ENCODE data around the gene MPV17L2.
"Not testable (repeated sequence)": the region's sequence is repeated elsewhere in the genome, so short reads cannot be mapped to it uniquely, and the experiment has no call there.

The MPV17L2 gene

DNA sequence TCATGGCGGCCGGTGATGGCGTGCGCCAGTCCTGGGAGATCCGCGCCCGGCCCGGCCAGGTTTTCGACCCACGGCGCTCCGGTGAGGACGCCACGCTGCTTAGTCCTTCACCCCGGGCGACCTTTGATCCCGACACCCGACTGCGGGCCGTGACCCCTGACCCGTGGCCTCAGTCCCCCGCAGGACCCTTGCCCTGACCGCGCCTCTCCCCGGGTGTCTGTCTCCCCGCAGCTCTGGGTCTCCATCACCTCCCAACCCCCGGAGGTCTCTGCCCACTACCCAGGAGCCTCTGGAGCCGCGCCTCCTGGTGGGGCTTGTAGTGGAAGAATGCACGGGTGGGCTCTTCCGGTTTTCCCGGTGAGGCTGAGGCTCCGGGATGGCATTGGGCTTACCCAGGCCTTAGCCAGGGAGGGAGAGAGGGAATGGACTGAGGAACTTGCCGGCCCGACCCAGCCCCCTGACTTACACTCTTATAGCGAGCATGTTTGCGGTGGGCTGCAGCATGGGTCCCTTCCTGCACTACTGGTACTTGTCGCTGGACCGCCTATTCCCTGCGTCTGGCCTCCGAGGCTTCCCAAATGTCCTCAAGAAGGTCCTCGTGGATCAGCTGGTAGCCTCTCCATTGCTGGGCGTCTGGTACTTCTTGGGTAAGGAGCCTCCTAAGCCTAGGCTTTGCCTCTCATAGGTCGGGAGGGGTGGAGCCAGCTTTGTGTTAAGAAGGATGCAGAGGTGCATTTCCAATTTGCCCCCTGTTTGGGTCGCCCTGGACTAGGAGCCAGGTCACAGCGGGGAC is 566 bp downstream of the MPV17L2 start:
- no peak for DNase-seq (ENCODE audit: low read depth in 2 of 2)

DNA sequence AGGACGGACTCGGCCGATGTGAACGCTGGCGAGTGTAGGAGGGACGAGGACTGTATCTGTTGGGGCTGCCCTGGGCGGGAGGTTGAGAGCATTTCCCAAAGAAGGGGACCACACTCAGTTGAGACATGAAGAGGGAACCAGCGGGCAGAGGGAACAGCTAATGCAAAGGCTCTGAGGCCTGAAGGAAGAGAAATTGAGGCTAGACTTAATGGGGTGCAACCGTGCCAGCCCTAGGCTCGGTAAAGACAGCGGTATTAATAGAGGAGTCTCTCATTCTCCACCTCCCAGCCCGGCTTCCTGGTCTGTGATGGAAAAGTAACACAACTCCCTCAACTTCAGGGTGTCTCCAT is 1.1 kb downstream of the MPV17L2 start:
- no peak for DNase-seq (ENCODE audit: low read depth in 2 of 2)

DNA sequence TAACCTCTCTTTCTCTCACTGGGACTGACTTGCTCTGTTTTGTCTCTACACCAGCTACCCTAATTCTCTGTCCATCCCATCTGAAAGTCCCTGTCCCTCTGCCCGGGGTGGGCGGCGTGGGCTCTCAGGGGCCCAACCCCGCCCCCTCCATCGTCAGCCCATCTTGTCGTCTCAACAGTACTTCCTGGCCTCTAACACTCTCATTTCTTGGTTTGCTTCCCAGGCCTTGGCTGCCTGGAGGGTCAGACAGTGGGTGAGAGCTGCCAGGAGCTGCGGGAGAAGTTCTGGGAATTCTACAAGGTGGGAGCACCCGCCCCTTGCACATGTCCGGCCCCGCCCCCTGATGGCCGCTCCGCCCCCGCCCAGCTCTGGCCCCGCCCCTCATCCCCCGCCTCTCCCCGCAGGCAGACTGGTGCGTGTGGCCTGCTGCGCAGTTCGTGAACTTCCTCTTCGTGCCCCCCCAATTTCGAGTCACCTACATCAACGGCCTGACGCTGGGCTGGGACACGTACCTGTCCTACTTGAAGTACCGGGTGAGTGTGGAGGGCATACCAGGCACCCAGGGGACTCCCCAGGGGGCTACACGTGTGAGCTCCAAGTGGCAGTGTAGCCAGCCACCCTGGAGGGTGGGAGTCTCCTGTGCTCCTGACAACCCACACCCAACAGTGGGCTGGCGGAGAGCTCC is 1.7 kb downstream of the MPV17L2 start:
- DNase-seq (ENCODE audit: low read depth in 2 of 2) = no peak

DNA sequence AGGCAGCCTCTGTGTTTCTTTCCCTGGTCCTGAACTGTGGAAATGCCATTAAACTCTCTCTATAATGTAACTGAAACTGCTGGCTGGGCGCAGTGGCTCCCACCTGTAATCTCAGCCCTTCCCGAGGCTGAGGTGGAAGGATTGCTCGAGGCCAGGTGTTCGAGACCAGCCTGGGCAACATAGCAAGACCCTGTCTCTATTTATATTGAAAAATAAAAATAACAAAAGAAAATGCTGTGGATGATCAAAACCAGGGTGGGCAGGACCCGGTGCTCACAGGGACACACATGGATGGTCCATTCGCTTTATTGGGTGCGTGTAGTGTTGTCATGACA is 3.5 kb downstream of the MPV17L2 start:
- DNase-seq (ENCODE audit: low read depth in 2 of 2) = no peak

DNA sequence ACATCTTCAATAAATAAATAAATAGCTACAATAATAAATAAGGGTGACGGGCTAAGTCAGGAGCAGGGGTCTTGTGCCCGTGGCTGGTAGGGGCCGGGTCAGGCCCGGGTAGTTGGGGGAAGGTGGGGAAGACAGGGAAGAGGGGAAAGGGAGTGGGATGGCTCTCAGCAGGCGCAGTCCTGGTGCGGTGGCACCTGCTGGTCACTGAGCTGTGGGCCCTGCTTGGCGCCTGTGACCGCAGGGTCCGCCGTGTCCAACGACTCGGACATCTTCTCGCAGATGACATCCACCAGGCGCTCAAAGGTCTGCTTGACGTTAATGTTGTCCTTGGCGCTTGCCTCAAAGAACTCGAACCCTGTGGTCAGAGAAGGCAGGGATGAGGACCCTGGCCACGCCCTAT is 4.3 kb downstream of the MPV17L2 start:
- DNase-seq (ENCODE audit: low read depth in 2 of 2) = no peak

DNA sequence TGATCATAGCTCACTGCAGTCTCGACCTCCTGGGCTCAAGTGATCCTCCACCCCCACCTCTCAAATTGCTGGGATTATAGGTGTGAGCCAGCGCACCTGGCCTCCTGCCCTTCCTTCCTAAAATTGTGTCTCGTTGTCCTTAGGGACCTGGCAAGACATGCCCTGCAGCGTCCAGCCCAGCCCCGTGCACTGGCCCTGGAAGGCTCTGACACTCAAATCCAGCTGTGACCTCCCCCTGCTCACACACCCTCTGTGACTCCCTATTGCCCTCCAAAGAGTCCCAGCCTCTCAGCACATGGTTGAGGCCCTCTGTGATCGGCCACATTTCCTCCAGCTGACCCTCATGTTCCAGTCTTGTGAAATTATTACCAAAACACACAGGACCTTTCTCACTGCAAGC is 4.9 kb downstream of the MPV17L2 start:
- DNase-seq (ENCODE audit: low read depth in 2 of 2) = no peak

DNA sequence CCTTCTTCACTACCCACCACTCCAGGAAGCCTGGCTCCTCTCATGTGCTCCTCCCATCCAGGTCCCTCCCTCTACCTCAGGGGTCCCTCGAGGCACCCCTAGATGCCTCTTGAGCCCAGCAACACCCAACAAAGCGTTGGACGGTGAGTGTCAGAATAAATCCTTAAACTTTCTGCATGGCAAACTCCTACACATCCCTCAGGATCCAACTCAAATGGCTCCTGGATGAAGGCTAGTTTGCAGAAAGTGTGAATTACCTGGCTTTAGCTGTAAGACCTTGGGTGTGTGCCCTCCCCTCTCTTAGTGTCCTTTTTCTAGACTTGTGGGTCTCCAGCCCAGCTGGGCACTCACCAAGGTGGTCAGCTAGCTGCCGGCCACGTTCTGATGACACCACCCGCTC is 5.4 kb downstream of the MPV17L2 start:
- no peak for DNase-seq (ENCODE audit: low read depth in 2 of 2)

DNA sequence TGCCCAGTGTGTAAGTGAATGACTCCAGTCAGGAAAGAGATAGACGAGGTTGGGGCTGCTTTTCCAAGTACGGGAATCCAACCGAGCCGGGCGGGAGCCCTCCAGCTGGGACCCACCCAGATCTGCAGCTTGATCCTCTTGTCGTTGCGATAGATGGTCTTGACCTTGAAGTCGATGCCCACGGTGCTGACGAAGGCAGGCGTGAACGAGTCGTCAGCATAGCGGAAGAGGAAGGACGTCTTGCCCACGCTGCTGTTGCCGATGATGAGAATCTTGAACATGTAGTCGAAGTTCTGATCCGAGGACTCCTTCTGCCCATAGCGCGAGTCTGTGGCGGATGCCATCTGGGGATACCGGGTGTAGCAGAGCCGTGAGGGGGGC is 9.4 kb downstream of the MPV17L2 start:
- no peak for DNase-seq (ENCODE audit: low read depth in 2 of 2)

DNA sequence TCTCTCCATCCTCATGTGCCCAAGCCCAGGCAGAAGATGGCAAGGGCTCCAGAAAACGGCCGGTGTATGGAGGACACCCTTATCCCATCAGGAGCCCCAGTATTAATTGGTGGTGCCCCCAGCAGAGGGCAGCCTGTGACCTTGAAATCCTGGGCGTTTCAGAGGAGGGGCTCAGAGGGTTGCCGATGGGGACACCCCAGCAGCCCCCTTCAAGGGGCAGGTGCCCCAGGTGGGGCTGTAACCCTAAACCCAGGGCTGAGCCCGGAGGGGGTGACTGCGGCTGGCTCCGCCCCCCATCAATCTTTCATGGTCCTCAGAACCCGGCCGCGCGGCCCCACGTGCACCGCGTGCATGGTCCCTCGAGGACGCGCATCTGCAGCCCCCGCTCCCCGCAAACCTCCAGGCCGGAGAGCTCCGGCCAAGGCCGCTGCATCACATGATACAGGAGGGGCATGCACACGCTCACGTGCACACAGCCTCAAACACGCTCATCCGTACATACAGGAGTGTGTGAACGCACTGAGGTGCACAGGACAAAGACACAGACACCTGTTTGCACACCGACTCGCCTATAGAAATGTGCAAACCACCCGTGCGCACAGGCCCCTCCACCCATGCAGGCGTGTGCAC is 9.9 kb downstream of the MPV17L2 start:
- no peak for DNase-seq (ENCODE audit: low read depth in 2 of 2)

DNA sequence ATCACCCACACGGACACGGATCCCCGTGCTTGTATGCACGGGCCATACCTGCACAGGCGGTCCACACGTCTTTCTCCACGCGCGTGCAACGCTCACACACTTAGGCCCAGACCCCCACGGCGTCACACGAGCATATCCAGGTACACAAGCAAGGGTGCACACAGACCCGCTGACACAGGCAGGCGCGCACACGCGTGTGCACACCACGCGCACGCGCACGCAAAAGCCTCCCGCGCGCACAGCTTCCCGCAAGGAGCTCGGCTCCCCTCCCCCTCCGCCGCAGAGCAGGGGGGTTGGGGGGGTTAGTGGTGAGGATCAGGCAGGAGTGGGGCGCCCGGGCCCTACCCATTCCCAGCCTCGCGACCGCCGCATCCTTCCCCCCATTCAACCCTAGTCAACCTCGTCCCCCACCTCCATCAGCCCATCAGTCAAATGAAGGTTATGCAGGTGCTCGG is 10.4 kb downstream of the MPV17L2 start:
- DNase-seq (ENCODE audit: low read depth in 2 of 2) = no peak

DNA sequence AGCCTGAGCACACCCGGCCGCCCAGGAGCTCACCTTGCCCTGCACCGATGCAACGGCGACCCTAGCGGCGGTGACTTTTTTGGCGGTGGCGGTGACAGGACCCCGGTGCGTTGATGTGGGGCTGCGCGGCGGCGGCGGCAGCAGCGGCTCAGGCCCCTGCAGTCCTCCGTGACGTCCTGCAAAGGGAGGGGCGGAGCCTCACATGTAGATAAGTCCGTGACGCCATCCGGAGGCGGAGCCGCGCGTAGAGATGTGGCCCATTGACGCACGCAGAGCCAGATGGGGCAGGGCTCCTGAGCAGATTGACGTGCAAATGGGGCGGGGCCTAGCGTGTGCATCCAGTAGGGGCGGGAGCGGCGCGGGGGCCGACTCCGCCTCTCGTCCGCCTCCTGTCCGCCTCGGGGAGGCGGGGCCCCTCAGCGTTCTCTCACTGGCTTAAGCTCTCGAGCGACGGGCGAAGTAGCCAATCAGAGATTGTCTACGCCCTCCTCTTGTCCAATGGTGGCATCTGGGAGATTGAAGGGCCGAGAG is 10.9 kb downstream of the MPV17L2 start, which contains the start of gene RAB3A:
Gene RAB3A, minus strand, starts transcription at position 180 of the 531 bp plus-strand sequence. CDS start 1,302 bp downstream, outside the sequence.
- DNase-seq (ENCODE audit: low read depth in 2 of 2) = peak; percentile 94 to 98

DNA sequence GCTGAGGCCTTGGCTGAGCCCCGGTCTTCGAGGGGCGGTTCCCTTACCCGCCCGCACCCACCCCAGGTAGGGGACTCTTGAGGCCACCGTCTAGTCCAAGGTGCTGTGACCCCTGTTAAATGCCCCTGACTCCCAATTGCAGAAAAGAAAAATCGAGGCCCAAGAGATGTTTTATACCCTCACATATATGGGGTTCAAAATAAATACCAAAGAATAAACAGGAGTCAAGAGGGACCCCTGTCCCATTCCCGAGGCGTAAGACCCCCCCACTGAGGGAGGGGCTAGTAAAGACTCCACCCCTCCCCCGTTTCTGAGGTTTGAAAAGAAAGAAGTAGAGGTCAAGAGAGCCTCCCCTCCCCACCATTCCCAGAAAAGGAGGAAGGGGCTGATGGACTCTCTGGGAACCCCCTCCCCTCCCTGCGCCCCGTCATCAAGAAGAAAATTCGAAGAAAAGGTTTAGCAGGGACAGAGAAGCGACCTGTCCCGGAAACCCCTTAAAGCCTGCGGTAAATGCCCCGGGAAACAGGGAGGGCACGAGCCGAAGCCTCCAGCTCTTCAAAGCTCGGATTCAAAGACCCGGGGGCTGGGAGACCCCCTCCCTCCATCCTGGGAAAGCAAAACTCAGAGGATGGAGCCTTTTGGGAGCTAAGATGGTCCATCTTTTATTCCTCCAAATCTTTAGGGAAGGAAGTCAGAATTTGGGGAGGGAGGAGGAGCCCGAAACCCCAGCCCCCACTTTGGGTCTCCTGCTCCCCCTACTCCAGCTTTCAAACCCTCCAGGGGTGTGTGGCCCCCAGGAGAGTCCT is 11.6 kb downstream of the MPV17L2 start:
- DNase-seq (ENCODE audit: low read depth in 2 of 2) = no peak

DNA sequence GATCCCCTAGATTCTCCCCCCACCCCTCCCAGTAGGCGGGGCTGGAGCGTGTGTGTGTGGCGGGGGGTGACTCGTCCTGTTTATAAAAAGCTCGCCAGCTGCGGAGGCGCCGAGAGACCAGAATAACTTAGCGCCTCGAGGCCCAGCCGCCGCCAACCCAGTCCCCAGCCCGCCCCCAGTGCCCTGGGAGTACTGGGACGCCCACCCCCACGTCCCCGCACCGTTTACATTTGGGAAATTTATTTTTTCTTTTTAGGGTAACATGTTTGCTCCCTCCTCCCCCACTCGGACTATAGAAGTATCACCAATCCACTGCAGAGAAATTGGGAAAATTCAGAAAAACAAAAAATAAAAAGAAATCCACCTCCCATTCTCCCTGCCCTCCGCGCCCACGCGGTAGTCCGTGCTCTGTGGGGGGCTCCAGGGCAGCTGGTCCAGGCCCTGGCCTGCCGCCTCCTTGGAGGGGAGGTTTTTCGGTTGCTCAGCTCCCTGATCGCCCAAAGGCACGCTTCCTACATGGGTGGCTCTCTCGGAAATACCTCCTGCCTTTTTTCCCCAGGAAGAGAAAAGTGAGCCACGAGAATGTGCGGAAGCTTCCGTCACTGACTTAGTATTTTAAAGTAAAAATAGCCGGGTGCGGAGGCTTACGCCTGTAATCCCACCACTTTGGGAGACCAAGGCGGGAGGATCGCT is 12.3 kb downstream of the MPV17L2 start:
- DNase-seq (ENCODE audit: low read depth in 2 of 2) = no peak

DNA sequence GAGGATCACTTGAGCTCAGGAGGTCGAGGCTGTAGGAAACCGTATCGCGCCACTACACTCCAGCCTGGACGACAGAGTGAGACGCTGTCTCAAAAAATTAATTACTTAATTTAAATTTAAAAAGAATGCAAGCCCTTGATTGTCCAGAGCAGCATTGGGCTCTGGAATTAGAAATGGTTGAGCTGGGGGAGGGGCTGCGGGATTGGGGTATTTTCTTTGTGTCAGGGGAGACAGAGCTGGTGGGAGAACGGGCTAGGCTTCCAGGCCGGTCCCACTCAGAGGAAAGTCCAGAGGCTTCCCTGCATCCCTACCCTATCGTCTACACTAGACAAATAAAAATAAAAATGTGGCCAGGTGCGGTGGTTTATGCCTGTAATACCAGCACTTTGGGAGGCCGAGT is 13.0 kb downstream of the MPV17L2 start:
- DNase-seq (ENCODE audit: low read depth in 2 of 2) = no peak

DNA sequence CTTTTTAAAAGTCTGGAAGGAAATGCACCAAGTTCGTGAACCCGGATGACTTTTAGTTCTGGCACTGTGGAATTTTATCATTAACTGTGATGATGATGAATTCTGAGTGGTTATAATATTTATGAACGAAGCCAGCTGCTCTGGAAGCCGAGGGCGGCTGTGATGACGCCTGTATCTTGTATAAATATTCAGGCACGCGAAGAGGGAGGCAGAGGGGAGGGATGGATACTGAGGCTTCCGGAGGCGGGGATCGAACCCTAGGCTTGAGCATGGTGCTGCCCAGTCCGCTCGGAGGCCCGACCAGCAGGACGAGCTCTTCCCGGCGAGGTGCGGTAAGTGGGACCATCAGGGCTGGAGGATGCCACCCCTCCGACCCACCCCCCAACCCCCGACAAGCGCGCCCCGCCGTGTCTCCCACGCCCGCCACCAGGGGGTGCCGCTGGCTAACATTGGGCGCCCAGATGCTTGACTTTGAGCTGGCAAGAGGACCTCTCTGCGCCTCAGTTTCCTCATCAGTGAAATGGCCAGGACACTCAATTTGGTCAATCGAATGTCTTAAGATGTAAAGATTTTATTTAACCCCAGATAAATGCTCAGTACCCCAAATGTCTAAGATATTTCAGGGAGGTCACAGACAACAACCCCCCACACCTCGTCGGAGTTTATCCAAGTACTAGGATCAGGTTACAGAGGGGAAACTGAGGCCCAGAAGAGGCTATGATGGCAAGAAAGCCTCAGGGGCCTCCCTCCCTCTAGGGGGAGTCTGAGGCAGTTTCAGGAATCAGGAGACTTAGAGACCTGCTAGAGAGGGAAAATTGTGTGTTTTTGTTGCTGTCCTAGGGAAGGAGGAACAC is 15.3 kb downstream of the MPV17L2 start:
- peak in 1 of 2 donors; percentile 46 for DNase-seq (ENCODE audit: low read depth in 2 of 2)

DNA sequence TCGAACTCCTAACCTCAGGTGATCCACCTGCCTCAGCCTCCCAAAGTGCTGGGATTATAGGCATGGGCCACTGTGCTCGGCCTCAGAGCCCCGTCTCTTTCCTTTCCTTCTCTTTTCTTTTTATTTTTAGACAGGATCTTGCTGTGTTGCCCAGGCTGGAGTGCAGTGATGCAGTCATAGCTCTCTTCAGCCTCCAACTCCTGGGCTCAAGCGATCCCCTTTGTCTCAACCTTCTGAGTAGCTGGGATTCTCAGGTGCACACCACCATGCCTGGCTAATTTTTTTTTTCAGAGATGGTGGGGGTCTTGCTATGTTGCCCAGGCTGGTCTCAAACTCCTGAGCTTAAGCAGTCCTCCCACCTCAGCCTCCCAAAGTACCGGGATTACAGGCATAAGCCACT is 16.9 kb downstream of the MPV17L2 start:
- DNase-seq (ENCODE audit: low read depth in 2 of 2) = not testable (repeated sequence)

DNA sequence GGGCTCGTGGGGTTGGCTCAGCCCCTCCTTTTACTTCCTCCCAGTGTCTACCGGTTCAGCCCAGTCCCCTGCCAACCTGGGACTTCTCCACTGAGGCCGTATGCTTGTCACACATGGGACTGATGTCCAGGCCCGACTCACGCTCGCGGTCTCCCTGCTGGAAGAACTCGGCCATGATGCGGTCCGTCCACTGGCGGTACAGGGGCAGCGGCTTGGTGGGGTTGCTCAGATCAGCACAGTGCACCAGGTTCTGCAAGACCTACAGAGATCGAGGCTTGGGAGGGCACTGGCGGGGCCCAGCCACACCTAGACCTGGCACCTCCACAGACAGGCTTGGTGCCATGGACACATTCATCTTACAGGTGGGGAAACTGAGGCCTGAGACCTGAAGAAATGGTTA is 18.7 kb downstream of the MPV17L2 start:
- DNase-seq (ENCODE audit: low read depth in 2 of 2) = no peak

DNA sequence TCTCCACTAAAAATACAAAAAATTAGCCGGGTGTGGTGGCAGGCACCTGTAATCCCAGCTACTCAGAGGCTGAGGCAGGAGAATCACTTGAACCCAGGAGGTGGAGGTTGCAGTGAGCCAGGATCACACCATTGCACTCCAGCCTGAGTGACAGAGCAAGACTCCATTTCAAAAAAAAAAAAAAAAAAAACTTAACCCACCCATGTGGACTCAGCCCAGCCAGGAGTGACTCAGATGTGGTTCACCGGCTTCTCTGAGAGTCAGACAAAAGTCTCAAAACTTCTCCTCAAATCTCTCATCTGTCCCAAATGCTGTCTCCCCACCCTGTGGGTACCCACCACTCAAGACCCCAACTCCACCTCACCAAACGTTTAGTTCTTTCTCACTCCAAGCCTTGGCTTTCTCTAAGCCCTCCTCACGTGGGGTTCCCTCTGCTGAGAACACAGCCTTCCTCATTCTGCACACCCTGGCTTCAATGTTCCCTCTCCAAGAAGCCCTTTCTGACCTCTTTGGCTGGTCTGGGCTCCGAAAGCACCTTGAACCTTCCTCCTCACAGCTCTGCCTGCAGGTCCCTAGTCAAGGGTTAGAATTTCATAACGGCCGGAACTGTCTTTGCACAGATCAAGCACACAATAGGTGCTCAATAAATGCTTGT is 21.9 kb downstream of the MPV17L2 start:
- no peak for DNase-seq (ENCODE audit: low read depth in 2 of 2)

DNA sequence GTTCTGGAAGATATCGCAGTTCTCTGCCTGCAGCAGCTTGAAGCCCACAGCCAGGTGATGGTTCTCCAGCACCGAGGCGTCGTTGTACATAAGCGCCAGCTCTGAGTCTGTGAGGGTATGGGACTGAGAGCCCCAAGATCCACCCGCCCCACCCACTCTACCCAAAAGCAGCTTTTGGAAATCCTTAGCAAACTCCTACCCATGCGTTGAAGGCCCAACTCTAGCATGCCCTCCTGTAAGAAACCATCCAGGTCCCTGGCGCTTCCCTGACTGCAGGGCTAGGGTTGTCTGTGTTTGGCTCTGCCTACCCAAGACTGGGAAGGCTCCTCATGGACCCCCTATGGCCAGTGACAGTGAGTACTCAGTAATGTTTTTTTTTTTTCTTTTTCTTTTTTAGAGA is 23.8 kb downstream of the MPV17L2 start:
- no peak for DNase-seq (ENCODE audit: low read depth in 2 of 2)

DNA sequence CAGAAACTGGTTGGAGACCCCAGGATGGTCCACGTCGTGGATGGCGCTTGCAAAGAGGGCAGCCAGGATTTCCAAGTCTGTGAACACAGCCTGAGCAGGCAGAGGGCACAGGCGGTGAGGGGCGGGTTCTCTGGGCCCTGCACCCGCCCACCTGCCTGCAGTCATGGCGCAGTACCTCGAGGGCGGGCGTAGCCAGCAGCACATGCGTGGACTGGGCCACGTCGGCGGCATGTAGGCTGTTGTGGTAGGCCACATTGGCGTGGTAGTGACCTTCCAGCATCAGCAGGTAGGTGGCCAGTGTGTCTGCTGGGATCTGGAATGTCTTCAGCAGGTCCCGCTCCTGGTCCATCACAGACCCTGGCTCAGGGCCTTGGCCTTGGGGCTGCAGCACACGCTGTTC is 25.1 kb downstream of the MPV17L2 start:
- no peak for DNase-seq (ENCODE audit: low read depth in 2 of 2)
